Measurements from ENCODE around the gene FAM219B.

DNA sequence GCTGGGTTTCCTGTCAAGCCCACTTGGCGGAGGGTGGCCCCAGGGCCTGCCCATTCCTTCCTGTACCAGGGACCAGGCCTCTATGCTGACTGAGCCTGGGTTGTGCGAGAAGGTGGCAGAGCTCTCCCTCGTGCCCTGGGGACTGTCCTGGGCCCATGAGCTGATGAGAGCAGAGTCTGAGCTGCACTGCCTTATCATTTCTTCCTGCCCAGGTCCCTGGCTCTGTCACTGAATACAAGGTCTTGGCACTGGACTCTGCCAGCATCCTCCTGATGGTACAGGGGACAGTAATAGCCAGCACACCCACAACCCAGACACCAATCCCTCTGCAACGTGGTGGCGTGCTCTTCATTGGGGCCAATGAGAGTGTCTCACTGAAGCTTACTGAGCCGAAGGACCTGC lies 9.3 kb downstream of the FAM219B start:
- TF ChIP-seq, protein P1, sequence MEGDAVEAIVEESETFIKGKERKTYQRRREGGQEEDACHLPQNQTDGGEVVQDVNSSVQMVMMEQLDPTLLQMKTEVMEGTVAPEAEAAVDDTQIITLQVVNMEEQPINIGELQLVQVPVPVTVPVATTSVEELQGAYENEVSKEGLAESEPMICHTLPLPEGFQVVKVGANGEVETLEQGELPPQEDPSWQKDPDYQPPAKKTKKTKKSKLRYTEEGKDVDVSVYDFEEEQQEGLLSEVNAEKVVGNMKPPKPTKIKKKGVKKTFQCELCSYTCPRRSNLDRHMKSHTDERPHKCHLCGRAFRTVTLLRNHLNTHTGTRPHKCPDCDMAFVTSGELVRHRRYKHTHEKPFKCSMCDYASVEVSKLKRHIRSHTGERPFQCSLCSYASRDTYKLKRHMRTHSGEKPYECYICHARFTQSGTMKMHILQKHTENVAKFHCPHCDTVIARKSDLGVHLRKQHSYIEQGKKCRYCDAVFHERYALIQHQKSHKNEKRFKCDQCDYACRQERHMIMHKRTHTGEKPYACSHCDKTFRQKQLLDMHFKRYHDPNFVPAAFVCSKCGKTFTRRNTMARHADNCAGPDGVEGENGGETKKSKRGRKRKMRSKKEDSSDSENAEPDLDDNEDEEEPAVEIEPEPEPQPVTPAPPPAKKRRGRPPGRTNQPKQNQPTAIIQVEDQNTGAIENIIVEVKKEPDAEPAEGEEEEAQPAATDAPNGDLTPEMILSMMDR (IDR thresholded peaks at IDR 0.05), result no peak
- TF ChIP-seq NFYB (CRISPR knock-in tag; conservative IDR thresholded peaks at IDR 0.05; ENCODE audit: low read depth), result no peak
- TF ChIP-seq, protein P2, sequence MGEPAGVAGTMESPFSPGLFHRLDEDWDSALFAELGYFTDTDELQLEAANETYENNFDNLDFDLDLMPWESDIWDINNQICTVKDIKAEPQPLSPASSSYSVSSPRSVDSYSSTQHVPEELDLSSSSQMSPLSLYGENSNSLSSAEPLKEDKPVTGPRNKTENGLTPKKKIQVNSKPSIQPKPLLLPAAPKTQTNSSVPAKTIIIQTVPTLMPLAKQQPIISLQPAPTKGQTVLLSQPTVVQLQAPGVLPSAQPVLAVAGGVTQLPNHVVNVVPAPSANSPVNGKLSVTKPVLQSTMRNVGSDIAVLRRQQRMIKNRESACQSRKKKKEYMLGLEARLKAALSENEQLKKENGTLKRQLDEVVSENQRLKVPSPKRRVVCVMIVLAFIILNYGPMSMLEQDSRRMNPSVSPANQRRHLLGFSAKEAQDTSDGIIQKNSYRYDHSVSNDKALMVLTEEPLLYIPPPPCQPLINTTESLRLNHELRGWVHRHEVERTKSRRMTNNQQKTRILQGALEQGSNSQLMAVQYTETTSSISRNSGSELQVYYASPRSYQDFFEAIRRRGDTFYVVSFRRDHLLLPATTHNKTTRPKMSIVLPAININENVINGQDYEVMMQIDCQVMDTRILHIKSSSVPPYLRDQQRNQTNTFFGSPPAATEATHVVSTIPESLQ (CRISPR knock-in tag; IDR thresholded peaks at IDR 0.05), result no peak
